Glomerular visceral epithelial cell (primary cell): ENCODE results near the gene TTC36.
"Not testable (repeated sequence)": the region's sequence is repeated elsewhere in the genome, so short reads cannot be mapped to it uniquely, and the experiment has no call there.

Experiments used
- DNase-seq: peaks from one replicate; pipeline ENCODE4 v3.0.0-alpha.2; 2016; ENCODE audit errors: extremely low spot score

TTC36 gene

GRCh38 chr11:118527109-118527508, at the start of gene TTC36:
TSS of gene TTC36 (plus strand) at chr11:118527474. CDS start at chr11:118527495, 21 bp downstream.
- DNase-seq: no peak

GRCh38 chr11:118481238-118481637, 46.0 kb upstream of the TTC36 start:
- not testable (repeated sequence) for DNase-seq

- no peak for DNase-seq
Measured at GRCh38 chr11:118484405-118484804, 42.9 kb upstream of the TTC36 start.

GRCh38 chr11:118485273-118485672, 42.0 kb upstream of the TTC36 start:
- DNase-seq: no peak

- DNase-seq: peak; percentile 75
Measured at GRCh38 chr11:118488480-118489109, 38.7 kb upstream of the TTC36 start.

GRCh38 chr11:118491041-118491440, 36.2 kb upstream of the TTC36 start:
- DNase-seq: no peak

GRCh38 chr11:118497831-118498230, 29.4 kb upstream of the TTC36 start:
- DNase-seq: peak; percentile 60

GRCh38 chr11:118503216-118503615, 24.1 kb upstream of the TTC36 start:
- no peak for DNase-seq

GRCh38 chr11:118511601-118512000, 15.7 kb upstream of the TTC36 start:
- DNase-seq: no peak

- DNase-seq: no peak
Measured at GRCh38 chr11:118514103-118514502, 13.2 kb upstream of the TTC36 start.

- DNase-seq: no peak
Measured at GRCh38 chr11:118519549-118519948, 7.7 kb upstream of the TTC36 start.

GRCh38 chr11:118521892-118522311, 5.4 kb upstream of the TTC36 start:
- no peak for DNase-seq

GRCh38 chr11:118522571-118523072, 4.7 kb upstream of the TTC36 start:
- DNase-seq: peak; percentile 35

- no peak for DNase-seq
Measured at GRCh38 chr11:118524356-118524755, 2.9 kb upstream of the TTC36 start.

GRCh38 chr11:118524757-118525470, 2.4 kb upstream of the TTC36 start:
- DNase-seq: no peak

GRCh38 chr11:118526688-118527087, 586 bp upstream of the TTC36 start:
- no peak for DNase-seq

GRCh38 chr11:118528511-118528910, 1.2 kb downstream of the TTC36 start:
- no peak for DNase-seq

GRCh38 chr11:118529584-118530175, 2.4 kb downstream of the TTC36 start:
- no peak for DNase-seq

GRCh38 chr11:118530180-118530682, 3.0 kb downstream of the TTC36 start:
- DNase-seq: no peak

- DNase-seq: peak; percentile 39
Measured at GRCh38 chr11:118530683-118531596, 3.7 kb downstream of the TTC36 start, which contains the start of gene TMEM25. TSS of gene TMEM25 (plus strand) at chr11:118531192. CDS start at chr11:118531802, 610 bp downstream.

- DNase-seq: no peak
Measured at GRCh38 chr11:118531597-118532084, 4.4 kb downstream of the TTC36 start.
